ENCODE measurements around the gene ZIM2. TPM values are rescaled to one million over a fixed set of nuclear protein-coding genes. Genes with fewer than 3 reads are reported as not detected.

ZIM2 gene
- total RNA-seq, 1 experiment from 2014 or later, result not detected

GRCh38 chr19:56814656-56815055 is 25.9 kb downstream of the ZIM2 start:
- H3K4me3 ChIP-seq (replicated peaks in 1 of 2; ENCODE audit: low read depth in 1 of 2, low read length in 2 of 2), result no peak overlapping the region
- intact Hi-C loops (cut with micrococcal nuclease), result no loop called here
- H3K27ac ChIP-seq (ENCODE audit: low read depth, low read length), result no peak overlapping the region
- DNase-seq (ENCODE audit: low read depth, low spot score) (no peak), ATAC-seq (no peak)
- RAD21 ChIA-PET (ENCODE audit: low non-redundant PET in 1 of 2, low total read pairs in 2 of 2, uncharacterized antibody in 2 of 2, unreplicated experiment in 2 of 2), result no interaction called here
- BruUV-seq (replicated peaks), result no TSS peak
- H4K20me1 ChIP-seq (ENCODE audit: insufficient read depth), result no peaks in the 10 kb centered on the region
- no peaks in the 10 kb centered on the region for H3K4me1 ChIP-seq (ENCODE audit: control insufficient read depth in 1 of 2, insufficient read depth in 2 of 2, low read length in 2 of 2)
- H3K9me2 ChIP-seq (ENCODE audit: insufficient read depth), result no peaks in the 10 kb centered on the region
- TF ChIP-seq FOSL1 (IDR thresholded peaks at IDR 0.05; ENCODE audit: low read depth) (no peak), SP1 (IDR thresholded peaks at IDR 0.05; ENCODE audit: low read depth) (no peak)
- H3K79me2 ChIP-seq (ENCODE audit: insufficient read depth, low read length), result no peaks in the 10 kb centered on the region
- POLR2A ChIA-PET, result no interaction called here
- H3K4me2 ChIP-seq (ENCODE audit: low read length), result no peak overlapping the region
- no peaks in the 10 kb centered on the region for H3K36me3 ChIP-seq (ENCODE audit: control insufficient read depth in 1 of 2, insufficient read depth in 2 of 2, low read length in 2 of 2)
- H2AFZ ChIP-seq (ENCODE audit: low read depth, low read length, poor library complexity, severe bottlenecking), result no peak overlapping the region
- peaks cover 12 to 39% of the 10 kb centered on the region in 2 experiments; a peak in 2 of 4 replicates for H3K9me3 ChIP-seq (ENCODE audit: control insufficient read depth in 1 of 2, insufficient read depth in 1 of 2, low read depth in 1 of 2, low read length in 2 of 2)
- no peaks in the 10 kb centered on the region for H3K27me3 ChIP-seq (ENCODE audit: insufficient read depth, low read length)
- no peak overlapping the region for H3K9ac ChIP-seq (ENCODE audit: low read length)
- CTCF ChIA-PET, result no interaction called here

DNA sequence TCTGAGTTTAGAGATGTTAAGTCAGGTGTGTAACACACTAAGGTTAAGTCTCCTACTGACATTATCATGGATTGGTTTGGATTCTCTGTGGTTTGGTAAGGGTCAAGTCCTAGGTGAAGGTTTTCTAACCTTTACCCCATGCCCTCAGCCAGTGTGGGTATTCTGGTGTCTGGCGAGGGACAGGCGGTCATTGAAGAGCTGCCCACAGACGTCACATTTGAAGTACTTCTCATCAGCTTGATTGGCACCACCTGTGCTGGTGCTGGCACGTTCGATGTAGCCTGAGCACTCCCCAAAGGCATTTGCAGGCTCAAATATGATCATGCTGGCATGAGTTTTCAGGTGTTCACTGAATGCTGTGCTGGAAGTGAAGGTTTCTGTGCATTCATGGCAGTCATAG is 27.0 kb downstream of the ZIM2 start:
- no peaks in the 10 kb centered on the region for H3K9me2 ChIP-seq (ENCODE audit: insufficient read depth)
- POLR2A ChIA-PET, result no interaction called here
- H3K79me2 ChIP-seq (ENCODE audit: insufficient read depth, low read length), result no peaks in the 10 kb centered on the region
- TF ChIP-seq JUND (IDR thresholded peaks at IDR 0.05) (no peak), ATF3 (IDR thresholded peaks at IDR 0.05) (no peak), SP1 (IDR thresholded peaks at IDR 0.05; ENCODE audit: low read depth) (no peak), FOSL1 (IDR thresholded peaks at IDR 0.05; ENCODE audit: low read depth) (no peak), SIN3A (IDR thresholded peaks at IDR 0.05; ENCODE audit: low read depth) (no peak), SRF (IDR thresholded peaks at IDR 0.05; ENCODE audit: low read depth) (no peak), MAX (IDR thresholded peaks at IDR 0.05) (no peak), ZBTB33 (IDR thresholded peaks at IDR 0.05; ENCODE audit: extremely low read depth, insufficient replicate concordance, low read length) (no peak)
- H3K27ac ChIP-seq (ENCODE audit: low read depth, low read length), result no peak overlapping the region
- H2AFZ ChIP-seq (ENCODE audit: low read depth, low read length, poor library complexity, severe bottlenecking), result no peak overlapping the region
- H3K27me3 ChIP-seq (ENCODE audit: insufficient read depth, low read length), result no peaks in the 10 kb centered on the region
- no peaks in the 10 kb centered on the region for H3K36me3 ChIP-seq (ENCODE audit: control insufficient read depth in 1 of 2, insufficient read depth in 2 of 2, low read length in 2 of 2)
- no peaks in the 10 kb centered on the region for H4K20me1 ChIP-seq (ENCODE audit: insufficient read depth)
- no peak overlapping the region for H3K4me2 ChIP-seq (ENCODE audit: low read length)
- RAD21 ChIA-PET (ENCODE audit: low non-redundant PET in 1 of 2, low total read pairs in 2 of 2, uncharacterized antibody in 2 of 2, unreplicated experiment in 2 of 2), result no interaction called here
- ATAC-seq, result no peak
- H3K9ac ChIP-seq (ENCODE audit: low read length), result no peak overlapping the region
- no peak for DNase-seq (ENCODE audit: low read depth, low spot score)
- no peak overlapping the region for H3K4me3 ChIP-seq (replicated peaks in 1 of 2; ENCODE audit: low read depth in 1 of 2, low read length in 2 of 2)
- intact Hi-C loops (cut with micrococcal nuclease), result no loop called here
- CTCF ChIA-PET, result no interaction called here
- BruUV-seq (replicated peaks), result no TSS peak
- peaks cover 7 to 30% of the 10 kb centered on the region in 2 experiments; a peak in 2 of 4 replicates for H3K9me3 ChIP-seq (ENCODE audit: control insufficient read depth in 1 of 2, insufficient read depth in 1 of 2, low read depth in 1 of 2, low read length in 2 of 2)
- no peaks in the 10 kb centered on the region for H3K4me1 ChIP-seq (ENCODE audit: control insufficient read depth in 1 of 2, insufficient read depth in 2 of 2, low read length in 2 of 2)
